Measurements from ENCODE around the gene PEAR1. TPM values are rescaled to one million over a fixed set of nuclear protein-coding genes. Genes with fewer than 3 reads are reported as not detected.

Gene PEAR1
- total RNA-seq, 4 donors from 2014 or later = 4.9 to 17.3 (median 7.0) TPM

DNA sequence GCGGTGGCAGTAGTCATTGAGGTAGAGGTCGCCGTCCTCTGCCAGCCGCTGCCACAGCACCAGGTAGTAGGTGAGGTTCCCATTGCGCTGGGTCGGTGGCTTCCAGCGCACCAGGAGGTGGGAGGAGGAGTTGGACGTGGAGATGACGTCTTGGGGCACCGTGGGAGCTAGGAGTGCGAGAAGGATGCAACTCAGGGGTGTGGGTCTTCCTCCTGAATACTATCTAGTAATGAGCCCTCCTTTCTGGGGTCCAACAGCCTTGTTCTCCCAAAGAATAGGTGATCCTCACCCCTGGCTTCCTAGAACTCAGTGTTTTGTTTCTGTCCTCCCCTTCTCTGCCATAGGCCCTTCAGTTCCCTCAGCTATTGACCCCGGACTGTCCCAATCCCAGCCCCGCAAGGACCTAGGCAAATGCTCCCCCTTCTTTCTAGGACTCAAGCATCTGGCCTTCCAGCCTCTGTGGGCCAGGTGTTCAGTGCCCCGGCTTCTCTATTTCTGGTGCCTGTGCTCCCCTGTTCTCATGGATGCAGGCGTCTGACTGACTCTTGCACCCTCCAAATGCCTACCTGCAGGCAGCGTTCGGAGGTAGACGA is 47.5 kb upstream of the PEAR1 start:
- DNase-seq = no peak
- peaks cover 0 to 11% (median 1%) of the 10 kb centered on the region in 4 donors for H3K4me1 ChIP-seq
- H3K27ac ChIP-seq = no peak overlapping the region
- no peaks in the 10 kb centered on the region for H3K9me3 ChIP-seq
- peaks cover 0 to 14% of the 10 kb centered on the region in 2 donors for H3K27me3 ChIP-seq
- H3K36me3 ChIP-seq = no peaks in the 10 kb centered on the region
- no peak overlapping the region for H3K4me3 ChIP-seq
- TF ChIP-seq, protein P1, sequence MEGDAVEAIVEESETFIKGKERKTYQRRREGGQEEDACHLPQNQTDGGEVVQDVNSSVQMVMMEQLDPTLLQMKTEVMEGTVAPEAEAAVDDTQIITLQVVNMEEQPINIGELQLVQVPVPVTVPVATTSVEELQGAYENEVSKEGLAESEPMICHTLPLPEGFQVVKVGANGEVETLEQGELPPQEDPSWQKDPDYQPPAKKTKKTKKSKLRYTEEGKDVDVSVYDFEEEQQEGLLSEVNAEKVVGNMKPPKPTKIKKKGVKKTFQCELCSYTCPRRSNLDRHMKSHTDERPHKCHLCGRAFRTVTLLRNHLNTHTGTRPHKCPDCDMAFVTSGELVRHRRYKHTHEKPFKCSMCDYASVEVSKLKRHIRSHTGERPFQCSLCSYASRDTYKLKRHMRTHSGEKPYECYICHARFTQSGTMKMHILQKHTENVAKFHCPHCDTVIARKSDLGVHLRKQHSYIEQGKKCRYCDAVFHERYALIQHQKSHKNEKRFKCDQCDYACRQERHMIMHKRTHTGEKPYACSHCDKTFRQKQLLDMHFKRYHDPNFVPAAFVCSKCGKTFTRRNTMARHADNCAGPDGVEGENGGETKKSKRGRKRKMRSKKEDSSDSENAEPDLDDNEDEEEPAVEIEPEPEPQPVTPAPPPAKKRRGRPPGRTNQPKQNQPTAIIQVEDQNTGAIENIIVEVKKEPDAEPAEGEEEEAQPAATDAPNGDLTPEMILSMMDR (IDR thresholded peaks at IDR 0.05) = no peak
- TF ChIP-seq POLR2A (IDR thresholded peaks at IDR 0.05) = no peak

DNA sequence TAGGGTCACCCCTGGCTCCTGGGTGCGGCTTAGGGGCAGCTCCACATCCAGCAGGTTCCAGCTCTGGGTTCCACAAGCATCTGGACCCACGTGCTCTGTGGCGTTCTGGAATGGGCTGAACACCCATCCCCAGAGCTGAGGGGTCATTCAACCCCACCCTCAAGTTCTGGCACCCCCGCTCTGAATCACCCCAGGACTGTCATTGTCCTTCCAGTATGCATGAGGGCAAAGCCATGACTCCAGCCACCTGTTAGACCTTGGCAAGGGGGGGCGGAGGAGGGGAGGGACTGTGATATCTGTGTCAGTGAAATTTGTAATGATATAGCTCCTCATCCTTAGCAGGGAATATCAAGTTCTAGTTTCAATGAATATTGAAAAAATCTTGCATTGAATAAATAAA is 46.9 kb upstream of the PEAR1 start:
- TF ChIP-seq, protein P1 (IDR thresholded peaks at IDR 0.05) = no peak
- TF ChIP-seq POLR2A (IDR thresholded peaks at IDR 0.05) = no peak
- H3K36me3 ChIP-seq = no peaks in the 10 kb centered on the region
- DNase-seq = no peak
- no peak overlapping the region for H3K4me3 ChIP-seq
- H3K27ac ChIP-seq = no peak overlapping the region
- H3K9me3 ChIP-seq = no peaks in the 10 kb centered on the region
- peaks cover 0 to 11% (median 1%) of the 10 kb centered on the region in 4 donors for H3K4me1 ChIP-seq
- H3K27me3 ChIP-seq = peaks cover 0 to 14% of the 10 kb centered on the region in 2 donors

DNA sequence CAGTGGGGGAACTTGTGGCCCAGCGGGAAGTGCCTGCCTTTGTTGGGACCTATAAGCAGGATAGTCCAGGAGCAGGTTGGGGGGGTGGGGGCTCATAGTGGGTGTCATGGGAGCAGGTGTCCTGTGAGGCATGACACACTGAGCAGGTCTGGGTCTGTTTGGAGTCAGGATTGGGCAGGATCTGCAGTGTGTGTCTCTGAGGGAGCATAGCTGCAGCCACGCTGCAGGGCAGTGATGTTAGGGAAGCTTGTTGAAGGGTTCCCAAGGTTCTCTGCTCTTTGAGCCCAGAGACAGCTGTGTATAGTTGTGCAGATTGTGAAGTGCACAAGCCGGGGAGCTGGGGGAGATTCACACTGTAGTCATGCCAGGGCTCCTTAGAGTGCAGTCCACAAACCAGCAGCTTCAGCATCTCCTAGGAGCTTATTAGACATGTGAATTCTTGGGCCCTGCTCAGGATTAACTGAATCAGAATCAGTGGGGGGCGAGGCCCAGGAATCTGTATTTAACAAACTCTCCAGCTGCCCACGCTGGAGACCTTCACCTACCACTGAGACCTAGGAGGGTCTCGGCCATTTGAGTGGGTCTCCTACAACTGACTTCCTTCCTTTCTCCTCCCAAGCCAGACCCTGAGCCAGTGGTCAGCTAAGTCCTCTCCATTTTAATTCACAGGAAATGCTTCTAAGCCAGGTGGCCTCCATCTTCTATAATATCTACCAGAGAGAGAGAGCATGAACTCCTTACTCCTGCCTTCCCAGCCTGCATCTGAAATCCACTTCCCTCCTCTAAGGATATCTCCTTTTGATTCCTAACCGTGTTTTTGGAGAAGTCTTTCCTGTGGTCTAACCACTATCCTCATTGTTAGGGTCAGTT is 45.7 kb upstream of the PEAR1 start:
- peaks cover 0 to 14% of the 10 kb centered on the region in 2 donors for H3K27me3 ChIP-seq
- H3K4me1 ChIP-seq = peaks cover 0 to 16% (median 1%) of the 10 kb centered on the region in 4 donors
- no peak overlapping the region for H3K4me3 ChIP-seq
- DNase-seq = no peak
- TF ChIP-seq, protein P1 (IDR thresholded peaks at IDR 0.05) = no peak
- TF ChIP-seq POLR2A (IDR thresholded peaks at IDR 0.05) = no peak
- no peak overlapping the region for H3K27ac ChIP-seq
- no peaks in the 10 kb centered on the region for H3K36me3 ChIP-seq
- no peaks in the 10 kb centered on the region for H3K9me3 ChIP-seq

DNA sequence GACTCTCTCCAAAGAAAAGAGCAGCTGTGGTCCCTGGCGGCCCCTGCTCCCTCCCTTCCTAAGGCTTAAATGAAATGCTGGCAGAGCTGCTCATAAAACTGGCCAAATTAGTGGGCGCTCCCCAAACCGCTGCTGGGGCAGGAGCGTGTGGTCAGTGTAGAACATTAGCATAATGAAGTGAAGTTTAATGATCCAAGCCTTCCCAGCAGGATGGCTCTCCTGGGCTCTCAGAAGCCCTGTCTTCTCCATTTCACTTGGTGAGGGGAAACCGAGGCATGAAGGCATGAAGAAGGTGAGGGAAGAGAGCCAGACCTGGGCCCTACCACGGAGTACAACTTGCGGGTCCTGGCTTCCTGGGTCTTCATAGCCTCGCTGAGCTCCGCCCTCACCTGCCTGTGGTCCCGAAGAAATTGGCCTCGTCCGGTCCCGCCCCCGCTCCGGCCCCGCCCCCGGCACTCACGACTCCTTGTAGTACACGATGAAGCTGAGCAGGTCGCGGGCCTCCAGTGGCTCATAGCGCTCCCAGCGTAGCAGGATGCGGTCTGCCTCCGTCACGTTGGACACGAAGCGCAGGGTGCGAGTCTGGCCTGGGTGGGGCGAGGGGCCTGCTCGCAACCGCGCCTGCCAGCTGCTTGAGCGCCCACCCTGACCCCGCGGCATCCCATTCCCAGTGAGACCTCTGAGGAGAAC is 44.9 kb upstream of the PEAR1 start:
- Histone ChIP-seq H3K4me1 (peaks cover 0 to 16% (median 1%) of the 10 kb centered on the region in 4 donors), H3K9me3 (no peaks in the 10 kb centered on the region), H3K36me3 (no peaks in the 10 kb centered on the region), H3K4me3 (no peak overlapping the region), H3K27ac (no peak overlapping the region), H3K27me3 (peaks cover 0 to 14% of the 10 kb centered on the region in 2 donors)
- TF ChIP-seq POLR2A (IDR thresholded peaks at IDR 0.05) = no peak
- TF ChIP-seq, protein P1 (IDR thresholded peaks at IDR 0.05) = no peak
- peak; percentile 69 to 92 (median 71) for DNase-seq

DNA sequence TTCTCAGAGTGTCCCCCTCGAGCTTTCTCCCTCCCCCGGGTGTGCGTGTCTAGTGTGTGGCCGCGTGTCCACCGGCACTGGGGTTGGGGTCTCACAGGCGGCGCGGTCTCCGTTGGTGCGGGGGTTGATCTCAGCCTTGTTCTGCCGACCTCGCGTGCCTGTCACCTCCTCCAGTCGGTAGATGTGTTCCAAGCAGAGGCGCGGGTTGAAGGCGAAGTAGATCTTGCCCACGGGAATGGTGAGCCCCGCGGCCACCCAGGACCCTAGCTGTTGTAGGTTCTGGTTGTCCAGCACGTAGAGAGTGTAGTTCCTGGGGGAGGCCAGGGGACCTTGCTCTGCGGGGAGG is 44.4 kb upstream of the PEAR1 start:
- H3K27ac ChIP-seq = no peak overlapping the region
- no peaks in the 10 kb centered on the region for H3K9me3 ChIP-seq
- peaks cover 0 to 16% (median 1%) of the 10 kb centered on the region in 4 donors for H3K4me1 ChIP-seq
- no peak overlapping the region for H3K4me3 ChIP-seq
- H3K36me3 ChIP-seq = no peaks in the 10 kb centered on the region
- peaks cover 0 to 10% of the 10 kb centered on the region in 2 donors for H3K27me3 ChIP-seq
- TF ChIP-seq POLR2A (IDR thresholded peaks at IDR 0.05) = no peak
- TF ChIP-seq, protein P1 (IDR thresholded peaks at IDR 0.05) = no peak
- DNase-seq = no peak

All from Peyer's patch (tissue), 4 donors.